ENCODE results near the gene SSR2.
A peak's percentile ranks its signal among the peaks of the same experiment; 100 is the strongest.

Gene SSR2

DNA sequence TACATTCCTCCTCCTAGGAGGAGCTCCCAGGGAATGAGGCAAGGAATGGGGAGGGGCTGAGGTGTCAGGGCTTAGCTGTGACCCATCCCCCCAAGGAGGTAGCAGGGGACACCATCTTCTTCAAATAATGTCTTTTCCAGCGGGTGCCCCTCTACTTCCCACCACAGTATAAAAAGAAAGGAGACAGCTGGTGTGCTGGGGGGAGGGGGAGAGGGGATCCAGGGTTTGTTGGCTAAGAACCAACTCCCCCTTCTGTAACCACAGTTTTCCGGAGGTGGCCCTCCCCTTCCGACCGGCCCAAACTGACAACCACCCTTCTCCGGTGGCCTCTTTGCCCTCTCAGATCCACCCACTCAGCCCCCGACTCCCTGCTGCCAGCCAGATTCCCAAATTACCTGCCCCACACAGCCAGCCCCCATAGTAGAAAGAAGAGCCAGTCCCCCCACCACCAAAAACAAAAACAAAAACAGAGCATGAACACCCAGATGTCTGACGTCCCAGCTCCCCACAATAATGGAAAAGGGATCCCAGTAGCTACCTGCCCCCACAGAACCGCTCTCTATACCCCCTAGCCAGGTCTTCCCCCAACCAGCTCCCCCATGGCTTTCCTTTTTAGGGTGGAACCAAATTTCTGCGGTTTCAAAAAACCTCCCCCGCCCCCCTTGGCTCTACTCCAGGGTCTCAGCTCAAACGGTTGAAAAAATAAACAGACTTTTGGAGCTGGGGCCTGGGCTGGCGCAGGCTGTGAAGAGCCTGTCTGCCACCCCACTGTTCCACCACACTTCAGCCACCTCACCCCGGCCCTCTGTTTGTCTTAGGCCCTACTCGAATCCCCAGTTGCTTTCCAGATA, 44.5 kb downstream of the SSR2 start (continued):
- TF ChIP-seq ZNF214 (tag by site-specific recombination; IDR thresholded peaks at IDR 0.05; ENCODE audit: borderline replicate concordance): no peak
- TF ChIP-seq ZNF394 (tag by site-specific recombination; IDR thresholded peaks at IDR 0.05; ENCODE audit: borderline replicate concordance): no peak; the same call in 1 of the 2 replicates
- TF ChIP-seq ZNF2 (tag by site-specific recombination; IDR thresholded peaks at IDR 0.05): no peak
- no peak for TF ChIP-seq SCRT1 (tag by site-specific recombination; IDR thresholded peaks at IDR 0.05; ENCODE audit: borderline replicate concordance)
- no peak for TF ChIP-seq ZNF10 (tag by site-specific recombination; IDR thresholded peaks at IDR 0.05)
- peak; percentile 26; the same call in 1 of the 2 replicates for TF ChIP-seq ZNF610 (tag by site-specific recombination; IDR thresholded peaks at IDR 0.05; ENCODE audit: borderline replicate concordance)
- no peak for TF ChIP-seq ZNF560 (tag by site-specific recombination; IDR thresholded peaks at IDR 0.05; ENCODE audit: borderline replicate concordance)
- TF ChIP-seq ZBTB10 (tag by site-specific recombination; IDR thresholded peaks at IDR 0.05): 0 out of 2 replicates have a peak, but pooled peaks have one; percentile 45
- no peak for TF ChIP-seq ZNF16 (tag by site-specific recombination; IDR thresholded peaks at IDR 0.05; ENCODE audit: low read depth)
- TF ChIP-seq OSR2 (tag by site-specific recombination; IDR thresholded peaks at IDR 0.05): no peak
- TF ChIP-seq KLF16 (tag by site-specific recombination; IDR thresholded peaks at IDR 0.05): peak; percentile 57; the same call in 1 of the 2 replicates
- no peak for TF ChIP-seq ZNF292 (tag by site-specific recombination; IDR thresholded peaks at IDR 0.05; ENCODE audit: borderline replicate concordance, low read depth)
- TF ChIP-seq ZFHX2 (tag by site-specific recombination; conservative IDR thresholded peaks at IDR 0.05): peak; percentile 98
- no peak for TF ChIP-seq ZSCAN23 (tag by site-specific recombination; IDR thresholded peaks at IDR 0.05)
- no peak for TF ChIP-seq ZNF175 (tag by site-specific recombination; IDR thresholded peaks at IDR 0.05)
- no peak for TF ChIP-seq HOXC10 (CRISPR knock-in tag; IDR thresholded peaks at IDR 0.05)
- TF ChIP-seq, protein P1, sequence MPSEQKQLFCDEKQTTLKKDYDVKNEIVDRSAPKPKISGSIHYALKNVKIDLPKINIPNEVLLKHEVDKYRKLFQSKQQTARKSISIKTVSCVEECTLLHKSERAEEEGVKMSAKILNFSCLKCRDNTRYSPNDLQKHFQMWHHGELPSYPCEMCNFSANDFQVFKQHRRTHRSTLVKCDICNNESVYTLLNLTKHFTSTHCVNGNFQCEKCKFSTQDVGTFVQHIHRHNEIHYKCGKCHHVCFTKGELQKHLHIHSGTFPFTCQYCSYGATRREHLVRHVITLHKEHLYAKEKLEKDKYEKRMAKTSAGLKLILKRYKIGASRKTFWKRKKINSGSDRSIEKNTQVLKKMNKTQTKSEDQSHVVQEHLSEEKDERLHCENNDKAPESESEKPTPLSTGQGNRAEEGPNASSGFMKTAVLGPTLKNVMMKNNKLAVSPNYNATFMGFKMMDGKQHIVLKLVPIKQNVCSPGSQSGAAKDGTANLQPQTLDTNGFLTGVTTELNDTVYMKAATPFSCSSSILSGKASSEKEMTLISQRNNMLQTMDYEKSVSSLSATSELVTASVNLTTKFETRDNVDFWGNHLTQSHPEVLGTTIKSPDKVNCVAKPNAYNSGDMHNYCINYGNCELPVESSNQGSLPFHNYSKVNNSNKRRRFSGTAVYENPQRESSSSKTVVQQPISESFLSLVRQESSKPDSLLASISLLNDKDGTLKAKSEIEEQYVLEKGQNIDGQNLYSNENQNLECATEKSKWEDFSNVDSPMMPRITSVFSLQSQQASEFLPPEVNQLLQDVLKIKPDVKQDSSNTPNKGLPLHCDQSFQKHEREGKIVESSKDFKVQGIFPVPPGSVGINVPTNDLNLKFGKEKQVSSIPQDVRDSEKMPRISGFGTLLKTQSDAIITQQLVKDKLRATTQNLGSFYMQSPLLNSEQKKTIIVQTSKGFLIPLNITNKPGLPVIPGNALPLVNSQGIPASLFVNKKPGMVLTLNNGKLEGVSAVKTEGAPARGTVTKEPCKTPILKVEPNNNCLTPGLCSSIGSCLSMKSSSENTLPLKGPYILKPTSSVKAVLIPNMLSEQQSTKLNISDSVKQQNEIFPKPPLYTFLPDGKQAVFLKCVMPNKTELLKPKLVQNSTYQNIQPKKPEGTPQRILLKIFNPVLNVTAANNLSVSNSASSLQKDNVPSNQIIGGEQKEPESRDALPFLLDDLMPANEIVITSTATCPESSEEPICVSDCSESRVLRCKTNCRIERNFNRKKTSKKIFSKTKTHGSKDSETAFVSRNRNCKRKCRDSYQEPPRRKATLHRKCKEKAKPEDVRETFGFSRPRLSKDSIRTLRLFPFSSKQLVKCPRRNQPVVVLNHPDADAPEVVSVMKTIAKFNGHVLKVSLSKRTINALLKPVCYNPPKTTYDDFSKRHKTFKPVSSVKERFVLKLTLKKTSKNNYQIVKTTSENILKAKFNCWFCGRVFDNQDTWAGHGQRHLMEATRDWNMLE (tag by site-specific recombination; conservative IDR thresholded peaks at IDR 0.05; ENCODE audit: low read depth): no peak
- no peak for TF ChIP-seq ZNF530 (tag by site-specific recombination; IDR thresholded peaks at IDR 0.05; ENCODE audit: low read depth)
- TF ChIP-seq MYNN (tag by site-specific recombination; IDR thresholded peaks at IDR 0.05; ENCODE audit: borderline replicate concordance): no peak
- no peak for TF ChIP-seq ZFP3 (tag by site-specific recombination; IDR thresholded peaks at IDR 0.05; ENCODE audit: low read depth)
- TF ChIP-seq ZBTB11 (tag by site-specific recombination; conservative IDR thresholded peaks at IDR 0.05; ENCODE audit: low read depth): no peak
- no peak for TF ChIP-seq REST (tag by site-specific recombination; IDR thresholded peaks at IDR 0.05)

Measured in HEK293 (cell line).